GM21619 (cell line): Measurements from ENCODE around the gene MYRFL.
A peak's percentile ranks its signal among the peaks of the same experiment; 100 is the strongest.

Experiments used
- ATAC-seq: cut with Tn5 transposase; IDR thresholded peaks from one replicate; pipeline ENCODE4 v1.9.1; 2021; ENCODE audit not compliant: unreplicated experiment

The MYRFL gene

DNA sequence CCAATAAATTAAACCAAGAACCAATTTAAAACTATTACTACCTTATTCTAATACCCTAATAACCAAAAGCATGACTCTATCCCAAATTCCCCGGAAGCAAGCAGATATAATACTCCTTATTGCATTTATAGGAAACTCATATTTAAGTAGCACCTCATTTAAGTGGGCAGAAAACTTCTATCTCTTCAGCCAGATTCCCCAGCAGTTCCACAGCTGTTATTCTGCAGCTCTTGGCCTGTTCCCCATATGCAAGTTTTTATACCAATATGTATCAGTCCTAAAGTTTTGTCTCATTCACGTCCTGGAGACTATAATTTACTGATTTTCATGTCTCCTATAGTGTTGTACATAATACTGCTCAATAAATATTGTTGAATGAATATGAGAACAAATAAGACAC lies 106.5 kb downstream of the MYRFL start:
- no peak for ATAC-seq

DNA sequence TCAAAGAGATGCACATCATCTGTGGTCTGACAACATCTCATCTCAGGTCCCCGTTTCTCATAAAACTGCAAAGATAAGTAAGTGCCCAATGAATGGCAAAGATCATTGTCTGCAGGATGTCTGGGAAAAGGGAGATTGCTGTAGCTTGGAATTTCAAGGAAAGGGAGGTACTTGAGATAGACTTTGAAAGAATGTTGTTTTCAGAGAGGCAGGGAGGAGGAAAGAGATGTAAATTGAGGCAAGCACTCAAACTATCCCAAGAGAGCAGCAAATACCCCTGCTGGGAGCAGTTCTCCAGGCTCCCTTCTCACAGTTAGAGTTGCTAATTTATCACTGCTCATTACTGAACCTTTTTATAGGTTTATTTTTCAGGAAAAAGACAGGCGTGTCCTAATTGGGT lies 107.1 kb downstream of the MYRFL start:
- no peak for ATAC-seq

DNA sequence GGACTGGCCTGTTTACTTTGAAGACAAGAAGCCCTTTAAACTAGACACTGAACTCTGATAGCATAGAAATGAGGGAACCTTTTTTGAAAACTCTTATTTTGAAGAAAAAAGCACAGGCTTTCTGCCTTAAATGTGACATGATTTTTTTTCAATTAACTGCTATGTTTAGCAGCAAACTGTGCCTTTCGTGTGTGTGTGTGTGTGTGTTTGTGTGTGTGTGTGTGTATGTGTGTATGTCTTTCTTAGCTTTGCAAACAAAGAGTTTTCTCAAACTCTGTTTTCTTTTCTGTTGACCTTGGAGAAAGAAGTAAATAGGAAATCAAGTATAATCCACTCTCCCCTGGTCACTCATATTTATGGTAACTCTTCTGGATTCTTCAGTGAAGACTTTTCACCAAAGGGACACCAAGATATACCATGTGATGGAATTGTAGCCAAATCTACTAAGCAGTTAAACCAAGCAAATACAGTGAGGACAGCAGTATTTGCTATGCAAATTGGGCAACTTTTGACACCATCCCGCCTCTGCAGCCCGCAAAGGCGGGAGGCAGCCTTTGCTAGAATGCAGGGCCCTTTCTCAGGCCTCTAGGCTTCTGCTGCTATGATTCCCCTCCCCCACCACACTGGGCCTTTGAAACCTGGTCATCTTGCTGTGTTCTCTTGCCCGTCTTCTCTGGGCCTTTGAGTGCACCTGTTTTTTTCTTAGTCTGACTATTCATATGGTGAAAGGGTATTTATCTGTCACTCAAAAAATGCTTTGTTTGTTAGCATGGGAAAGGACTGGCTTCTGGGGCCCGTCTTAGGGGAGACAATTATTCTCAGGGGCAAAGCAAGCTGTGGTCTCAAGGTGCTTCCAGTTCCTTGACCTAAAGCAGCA lies 107.9 kb downstream of the MYRFL start:
- peak; percentile 69 for ATAC-seq

DNA sequence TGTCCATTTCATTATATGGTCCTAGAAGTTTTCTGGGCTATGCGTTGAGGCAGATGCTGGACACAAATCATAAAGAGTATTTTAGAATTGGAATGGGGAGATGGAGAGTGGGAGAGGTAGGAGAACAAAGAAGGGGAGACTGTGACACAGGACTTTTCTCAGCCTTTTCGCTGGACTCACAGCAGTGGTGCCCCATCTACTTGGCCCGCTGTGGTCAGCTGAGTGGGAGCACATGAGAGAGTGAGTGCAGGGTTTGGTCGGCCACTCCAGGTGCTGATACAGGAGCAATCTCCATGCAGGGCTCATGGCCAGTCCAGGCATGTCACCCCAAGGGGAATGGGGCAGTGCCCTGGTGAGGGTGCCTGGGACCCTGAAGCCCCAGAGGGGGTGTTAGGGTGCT lies 109.0 kb downstream of the MYRFL start:
- no peak for ATAC-seq

DNA sequence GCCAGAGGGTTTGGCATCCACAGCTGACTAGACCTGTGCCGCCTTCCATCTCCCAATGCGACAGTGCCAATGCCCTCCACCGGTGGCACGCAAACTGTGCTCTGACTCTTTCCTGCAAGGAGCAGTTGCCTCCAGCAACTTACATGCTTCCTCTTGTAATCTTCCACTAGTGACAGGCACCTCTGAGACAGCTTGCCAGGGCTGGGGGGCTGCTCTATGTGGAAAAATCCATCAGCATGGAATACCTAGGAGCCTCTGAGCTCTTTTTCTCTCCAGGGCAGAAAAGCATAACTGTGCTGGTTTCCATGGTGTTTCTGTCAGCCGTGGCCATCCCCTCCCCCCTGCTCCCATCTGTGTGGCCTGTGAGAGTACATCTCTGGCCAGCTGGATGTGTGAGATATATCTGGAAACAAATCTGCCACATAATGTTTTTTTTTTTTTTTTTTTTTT lies 110.6 kb downstream of the MYRFL start:
- no peak for ATAC-seq

DNA sequence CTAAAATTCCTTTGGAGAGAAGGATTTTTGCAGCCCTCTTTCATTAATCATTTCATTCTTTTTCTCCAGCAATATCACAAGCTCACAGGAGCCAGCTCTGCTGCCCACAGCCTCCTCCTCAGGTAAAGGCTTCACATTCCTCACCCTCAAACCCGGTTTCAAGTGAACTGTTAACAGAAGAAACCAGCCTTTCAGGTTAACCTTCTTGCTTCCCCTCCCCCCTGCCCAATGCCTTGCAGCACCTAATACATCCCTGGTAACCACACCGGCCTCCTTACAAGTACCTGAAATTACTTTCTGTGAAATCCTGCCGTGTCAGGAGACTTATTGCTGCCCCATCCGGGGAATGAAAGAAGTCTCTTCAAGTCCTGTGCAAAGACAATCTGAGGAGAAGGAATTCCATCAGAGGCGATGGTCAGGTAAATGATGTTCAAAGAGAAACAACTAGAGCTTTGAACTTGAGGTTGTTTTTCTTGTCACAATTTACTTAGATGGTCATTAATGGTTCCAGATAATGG lies 111.2 kb downstream of the MYRFL start:
- ATAC-seq, result no peak

DNA sequence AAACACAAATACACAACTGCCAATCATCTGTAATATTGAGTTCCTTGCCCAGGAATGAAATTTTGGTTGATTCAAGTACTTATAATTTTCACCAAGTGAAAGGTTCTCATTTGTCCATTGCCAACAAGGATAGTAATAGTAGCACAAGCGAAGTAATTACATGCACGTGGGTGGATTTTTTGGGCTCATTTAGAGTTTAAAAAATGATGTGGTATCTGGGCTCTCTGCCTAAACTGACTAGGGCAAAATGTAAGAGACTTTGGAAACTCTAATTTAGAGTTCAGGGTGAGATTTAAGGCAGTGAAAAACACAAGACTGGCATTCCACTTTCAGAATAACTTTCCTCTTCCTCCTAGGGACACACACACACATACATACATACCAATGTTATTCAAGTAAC lies 111.7 kb downstream of the MYRFL start:
- ATAC-seq, result no peak

DNA sequence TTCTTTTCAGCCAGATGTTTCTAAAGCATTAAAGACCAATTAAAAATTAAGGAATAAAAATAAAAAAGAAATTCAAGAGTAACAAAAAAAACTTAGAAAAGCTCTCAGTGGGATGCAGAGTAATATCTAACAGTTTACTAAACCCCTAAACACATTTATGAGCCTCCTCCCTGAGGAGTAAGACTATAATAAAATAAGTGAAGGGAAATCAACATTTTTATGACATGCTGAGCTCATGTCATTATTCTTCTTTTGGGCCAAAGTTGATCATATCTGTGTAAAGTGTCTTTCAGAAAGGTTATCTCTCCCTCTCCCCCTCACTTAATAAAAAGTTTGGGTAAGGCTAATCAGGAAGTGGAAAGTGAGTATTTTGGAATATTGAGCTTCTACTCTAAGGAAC lies 122.1 kb downstream of the MYRFL start:
- ATAC-seq, result no peak

DNA sequence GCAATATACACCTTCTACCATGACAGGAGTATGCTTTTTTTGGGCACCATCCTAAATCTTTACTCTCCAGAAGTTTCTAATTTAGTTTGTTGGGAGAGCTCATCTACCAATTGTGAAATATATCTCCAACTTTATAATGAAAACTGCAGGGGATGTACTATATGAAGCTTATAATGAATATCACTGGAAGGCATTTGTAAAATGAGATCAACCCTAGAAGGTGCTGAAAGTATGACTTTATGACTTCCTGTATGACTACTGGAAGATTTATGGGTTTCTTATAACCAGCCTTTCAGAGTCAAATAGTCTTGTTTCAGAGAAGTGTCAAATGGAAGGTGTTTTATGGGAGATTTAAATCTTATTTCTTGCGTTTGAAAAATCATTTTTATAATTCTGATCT lies 122.9 kb downstream of the MYRFL start:
- ATAC-seq, result no peak

DNA sequence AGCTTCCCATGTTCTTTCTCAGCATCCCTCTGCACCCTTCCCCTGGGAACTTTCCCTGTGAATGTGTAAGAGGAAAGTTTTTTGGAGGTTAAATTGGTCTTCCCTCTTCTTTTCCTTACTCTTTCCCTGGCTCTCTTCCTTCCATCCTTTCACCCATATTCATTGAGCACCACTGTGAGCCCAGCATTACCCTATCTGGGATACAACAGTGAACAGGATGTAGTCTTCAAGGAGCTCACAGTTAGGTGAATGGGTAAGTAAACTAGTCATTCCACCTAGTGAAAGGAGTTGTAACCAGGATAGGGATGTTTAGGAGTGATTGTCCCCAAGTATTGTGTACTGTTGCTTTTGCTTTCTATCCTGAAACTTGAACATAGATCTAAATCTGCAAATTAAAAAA lies 123.8 kb downstream of the MYRFL start:
- ATAC-seq, result no peak

DNA sequence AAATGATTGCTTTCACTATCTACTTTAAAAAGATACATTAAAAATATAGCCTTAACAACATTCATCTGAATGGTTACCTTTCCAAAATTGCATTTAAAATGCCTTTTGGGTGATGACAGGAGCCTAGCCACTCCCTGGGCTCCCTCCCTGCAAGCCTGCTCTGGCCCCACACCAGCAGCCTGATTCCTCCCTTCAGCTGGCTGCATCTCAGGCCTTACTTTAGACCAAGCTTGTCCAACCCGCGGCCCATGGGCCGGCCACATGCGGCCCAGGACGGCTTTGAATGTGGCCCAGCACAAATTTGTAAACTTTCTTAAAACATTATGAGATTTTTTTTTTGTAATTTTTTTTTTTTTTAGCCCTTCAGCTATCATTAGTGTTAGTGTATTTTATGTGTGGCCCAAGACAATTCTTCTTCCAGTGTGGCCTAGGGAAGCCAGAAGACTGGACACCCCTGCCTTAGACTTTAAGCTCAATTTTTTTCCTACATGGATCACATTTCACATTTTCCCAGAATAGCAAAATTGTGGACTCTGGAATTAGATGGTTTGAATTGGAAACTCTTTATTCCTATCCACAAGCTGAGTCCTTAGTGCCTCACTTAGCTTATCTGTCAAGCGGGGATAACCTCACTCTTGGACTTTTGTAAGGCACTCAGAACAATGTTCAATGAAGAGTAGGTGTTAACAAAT lies 124.4 kb downstream of the MYRFL start:
- no peak for ATAC-seq

DNA sequence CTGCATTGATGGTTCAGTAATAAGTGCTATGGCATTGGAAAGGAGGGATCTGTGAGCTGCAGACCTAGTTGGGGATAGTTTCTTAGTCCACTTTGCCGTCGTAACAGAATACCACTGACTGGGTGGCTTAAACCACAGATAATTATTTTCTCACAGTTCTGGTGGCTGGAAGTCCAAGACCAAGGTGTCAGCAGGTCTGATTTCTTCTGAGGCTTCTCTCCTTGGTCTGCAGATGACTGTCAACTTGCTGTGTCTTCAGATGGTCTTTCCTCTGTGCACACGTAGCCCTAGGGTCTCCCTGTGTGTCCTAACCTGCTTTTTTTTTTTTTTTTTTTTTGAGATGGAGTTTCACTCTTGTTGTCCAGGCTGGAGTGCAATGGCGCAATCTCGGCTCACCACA lies 126.1 kb downstream of the MYRFL start:
- no peak for ATAC-seq

DNA sequence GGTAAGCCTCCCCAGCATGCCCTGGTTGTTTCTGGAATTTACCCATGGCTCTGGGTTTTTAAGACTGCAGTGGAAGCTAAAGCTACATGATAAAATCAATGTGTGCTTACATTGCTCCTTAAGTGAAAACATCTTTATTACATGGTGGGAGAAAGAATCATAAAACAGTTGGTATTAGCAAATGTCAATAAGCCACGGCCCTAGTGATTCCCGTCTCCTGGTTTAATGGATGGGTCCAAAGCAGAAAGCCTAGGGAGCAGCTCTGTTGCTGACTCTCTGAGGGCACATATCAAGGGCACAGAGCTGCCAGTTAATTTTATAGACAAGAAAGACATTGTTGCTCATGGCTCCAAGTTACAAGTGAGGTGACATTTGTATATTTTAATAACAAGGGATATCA lies 127.9 kb downstream of the MYRFL start:
- no peak for ATAC-seq

DNA sequence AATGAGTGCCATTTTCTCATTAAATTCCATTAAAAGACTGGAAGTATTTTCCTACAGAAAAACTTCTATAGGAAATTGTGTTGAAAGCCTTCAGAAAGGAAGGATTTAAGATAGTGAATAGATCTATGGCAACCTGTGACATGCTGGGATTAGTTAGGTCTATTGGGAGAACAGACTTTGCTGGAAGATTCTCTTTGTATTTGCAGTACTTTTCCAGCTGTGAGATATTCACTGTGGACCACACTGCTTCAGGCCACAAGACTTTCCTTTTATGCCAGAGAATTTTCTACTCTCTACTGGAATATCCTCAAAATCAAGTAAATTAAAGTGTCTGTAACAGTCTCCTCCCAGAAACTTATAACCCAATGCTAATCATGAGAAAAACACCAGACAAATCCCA lies 136.2 kb downstream of the MYRFL start:
- no peak for ATAC-seq

DNA sequence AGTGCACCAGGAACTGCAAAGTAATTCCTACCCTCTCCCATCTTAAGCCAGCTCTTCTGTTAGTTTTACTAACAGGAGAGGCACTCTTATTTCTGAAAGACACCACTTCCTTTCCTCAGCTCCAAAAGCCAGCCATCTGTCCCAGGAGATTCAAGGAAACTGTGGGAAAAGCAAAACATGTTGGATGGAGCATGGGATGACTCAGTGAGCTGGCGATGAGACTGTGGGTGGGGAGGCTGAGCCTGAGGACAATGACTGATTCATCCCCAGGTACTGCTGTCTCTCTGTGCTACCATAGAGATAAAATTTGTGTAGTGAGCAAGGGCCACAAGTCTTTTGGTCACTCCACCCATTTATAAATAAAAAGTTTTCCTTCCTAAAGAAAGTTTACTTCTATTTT lies 141.4 kb downstream of the MYRFL start:
- no peak for ATAC-seq

DNA sequence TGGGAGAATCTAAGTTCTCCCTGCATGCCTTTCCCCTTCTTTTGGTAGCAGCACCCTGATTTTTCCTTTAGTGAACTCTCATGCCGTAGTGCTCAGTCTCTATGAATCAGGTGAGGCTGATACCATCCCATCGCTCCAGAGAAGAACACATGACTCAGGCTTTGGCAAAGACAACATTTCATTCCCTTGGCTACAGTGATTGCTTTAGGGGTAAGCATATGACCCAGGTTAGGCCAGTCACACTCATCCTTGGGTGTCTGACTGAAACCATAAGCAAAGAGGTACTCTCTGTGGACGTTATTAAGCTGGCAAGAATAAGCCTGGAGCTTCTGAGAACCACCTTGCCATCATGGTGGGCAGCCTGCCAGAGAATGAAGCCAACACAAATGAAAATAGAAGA lies 141.8 kb downstream of the MYRFL start:
- no peak for ATAC-seq

DNA sequence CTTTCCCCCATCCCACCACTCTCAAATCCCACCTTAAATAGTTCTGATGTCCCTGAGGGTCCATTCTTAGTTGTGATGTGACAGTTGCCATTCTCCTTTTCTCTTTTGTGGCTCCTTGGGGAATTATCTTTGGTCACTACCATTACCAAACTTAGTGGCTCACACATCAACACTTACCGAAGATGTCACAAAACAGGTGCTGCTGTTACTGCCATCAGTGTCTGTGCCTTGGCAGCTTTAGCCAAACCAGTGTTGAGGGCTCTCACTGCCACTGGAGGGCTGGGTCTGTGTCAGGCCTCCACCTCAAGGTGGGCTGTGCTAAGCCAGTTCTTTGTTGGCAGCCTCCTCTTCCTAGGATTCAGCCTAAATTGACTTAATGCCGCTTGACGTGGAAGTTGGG lies 144.0 kb downstream of the MYRFL start:
- no peak for ATAC-seq

DNA sequence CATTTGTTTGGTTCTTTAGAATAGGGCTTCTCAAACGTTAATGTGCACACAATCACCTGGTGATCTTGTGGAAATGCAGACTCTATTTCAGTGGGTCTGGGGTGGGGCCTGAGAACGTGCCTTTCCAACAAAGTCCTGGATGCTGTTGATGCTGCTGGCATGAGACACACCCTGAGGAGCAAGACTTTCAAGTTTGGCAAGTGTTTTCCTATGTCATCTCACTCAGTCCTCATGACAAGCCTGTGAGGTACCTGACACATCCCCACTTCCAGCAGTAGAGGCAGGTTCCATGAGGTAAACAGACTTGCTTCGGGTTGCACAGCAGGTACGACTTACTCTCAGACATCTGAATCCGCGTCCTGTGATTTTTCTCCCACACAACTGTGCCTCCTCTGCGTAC lies 147.1 kb downstream of the MYRFL start:
- ATAC-seq, result no peak

DNA sequence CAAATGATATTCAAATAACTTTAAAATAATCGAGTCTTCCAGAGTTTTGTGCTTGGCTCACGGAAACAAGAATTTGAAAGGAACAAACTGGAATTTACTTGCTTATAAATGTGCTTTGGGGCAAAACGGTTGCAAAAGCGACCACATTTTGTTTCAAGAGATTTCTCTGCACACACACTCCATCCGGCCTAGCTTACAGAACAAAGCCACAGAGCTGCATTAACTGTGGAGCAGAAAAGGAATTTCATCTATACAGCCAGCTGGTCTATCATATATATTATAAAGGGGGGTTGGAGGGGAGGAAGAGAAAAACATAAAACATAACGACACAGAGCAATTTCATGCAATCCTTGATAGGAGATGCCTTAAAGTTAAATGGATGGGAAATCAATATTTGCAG lies 153.0 kb downstream of the MYRFL start:
- no peak for ATAC-seq

DNA sequence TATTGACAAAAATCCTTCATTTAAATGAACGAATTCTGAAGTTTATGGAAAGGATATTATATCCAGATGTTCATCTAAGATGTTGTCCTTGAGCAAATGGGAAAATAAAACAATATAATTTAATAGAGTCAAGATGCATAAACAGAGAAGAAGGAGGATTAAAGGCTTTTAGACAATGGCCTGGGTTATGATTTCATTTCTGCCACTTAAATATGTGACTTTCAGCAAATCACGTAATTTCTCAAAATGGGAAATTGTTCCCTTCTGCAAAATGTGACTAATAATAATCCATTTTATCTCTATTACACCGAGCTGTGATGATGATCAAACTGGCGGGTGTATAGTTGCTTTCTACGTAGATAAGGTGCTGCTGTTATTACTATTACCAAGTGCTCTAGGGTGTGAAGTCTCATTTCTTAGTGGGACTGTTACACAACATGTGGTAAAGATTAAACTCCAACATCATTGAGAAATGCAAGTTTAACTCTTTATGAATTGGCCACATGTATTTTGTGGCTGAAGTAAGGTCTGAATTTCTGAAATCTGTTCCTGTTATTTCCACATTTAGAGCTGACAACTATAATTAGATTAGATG lies 157.0 kb downstream of the MYRFL start:
- ATAC-seq, result no peak

DNA sequence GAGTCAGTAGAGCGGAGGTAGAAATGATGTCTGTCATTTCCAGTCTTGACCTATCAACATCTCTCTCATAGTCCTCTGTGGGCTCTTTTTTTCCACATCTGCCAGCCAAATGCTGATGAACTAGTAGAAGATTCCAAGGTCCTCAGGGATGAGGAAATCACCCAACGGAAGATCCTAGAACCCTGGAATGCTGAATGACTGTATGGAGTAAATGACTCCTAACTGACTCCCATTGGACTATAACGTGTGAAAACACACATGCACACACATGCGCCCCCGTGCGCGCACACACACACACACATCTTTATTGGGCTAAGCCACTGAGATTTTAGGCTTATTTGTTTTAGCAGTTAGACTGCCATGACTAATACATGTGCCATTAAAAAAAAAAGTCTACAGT lies 159.2 kb downstream of the MYRFL start:
- no peak for ATAC-seq

DNA sequence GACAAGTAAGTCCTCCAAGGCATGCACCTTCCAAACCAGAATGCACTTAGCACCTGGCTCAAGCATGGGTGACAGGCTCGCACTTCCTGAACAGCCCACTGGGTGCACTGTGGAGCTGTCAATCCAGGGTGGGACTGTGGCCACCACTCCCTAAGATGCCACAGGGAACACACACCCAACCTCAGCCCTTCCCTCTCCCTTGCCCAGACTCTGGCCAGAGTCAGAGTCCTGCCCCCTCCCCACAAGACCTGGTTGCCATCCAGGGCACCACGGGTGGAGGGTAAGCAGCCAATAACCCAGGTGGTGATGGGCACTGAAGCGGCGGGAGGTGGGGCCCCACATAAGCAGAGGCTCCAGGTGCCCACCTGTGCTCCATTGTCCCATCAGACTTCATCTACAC lies 160.6 kb downstream of the MYRFL start:
- peak; percentile 96 for ATAC-seq
